Nucleus accumbens (tissue), 56 donors: ENCODE data around the gene RANBP3.
"Not testable (repeated sequence)": the region's sequence is repeated elsewhere in the genome, so short reads cannot be mapped to it uniquely, and the experiment has no call there.

Experiments used
- DNase-seq, 56 donors: peaks; one replicate each; lab custom pipeline; 2025; lab: John Stamatoyannopoulos, UW

The RANBP3 gene

GRCh38 chr19:6007866-6008265 is 29.9 kb upstream of the RANBP3 start:
- no peak for DNase-seq

DNA sequence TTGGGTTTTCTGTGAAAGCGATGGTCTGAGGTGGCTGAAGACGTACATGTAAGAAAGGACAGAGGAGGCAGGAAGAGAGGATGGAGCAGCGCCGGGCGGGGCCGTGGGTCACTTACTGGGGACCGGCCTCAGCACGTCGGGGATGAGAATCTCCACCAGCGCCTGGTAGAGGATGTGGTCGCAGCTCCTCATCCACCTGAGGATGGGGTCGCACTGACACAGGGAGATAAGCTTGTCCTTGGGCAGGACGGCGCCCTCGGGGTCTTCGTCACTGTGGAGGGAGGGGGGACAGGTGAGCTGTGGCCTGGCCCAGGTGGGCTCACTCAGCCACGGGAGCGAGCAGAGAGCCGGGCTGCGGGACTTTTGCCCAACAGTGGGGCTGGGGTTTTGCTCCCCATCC is 29.0 kb upstream of the RANBP3 start:
- no peak for DNase-seq

DNA sequence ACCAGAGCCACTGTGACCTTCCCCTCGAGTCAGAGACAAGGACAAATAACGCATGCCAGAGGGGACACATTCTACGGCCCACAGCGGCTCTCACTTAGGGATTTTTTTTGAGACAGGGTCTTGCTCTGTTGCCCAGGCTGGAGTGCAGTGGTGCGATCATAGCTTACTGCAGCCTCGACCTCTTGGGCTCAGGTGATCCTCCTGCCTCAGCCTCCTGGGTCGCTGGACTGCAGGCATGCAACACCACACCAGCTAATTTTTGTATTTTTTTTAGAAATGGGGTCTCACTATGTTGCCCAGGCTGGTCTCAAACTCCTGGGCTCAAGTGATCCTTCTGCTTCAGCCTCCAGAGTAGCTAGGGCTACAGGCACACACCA is 28.1 kb upstream of the RANBP3 start:
- DNase-seq, result not testable (repeated sequence)

DNA sequence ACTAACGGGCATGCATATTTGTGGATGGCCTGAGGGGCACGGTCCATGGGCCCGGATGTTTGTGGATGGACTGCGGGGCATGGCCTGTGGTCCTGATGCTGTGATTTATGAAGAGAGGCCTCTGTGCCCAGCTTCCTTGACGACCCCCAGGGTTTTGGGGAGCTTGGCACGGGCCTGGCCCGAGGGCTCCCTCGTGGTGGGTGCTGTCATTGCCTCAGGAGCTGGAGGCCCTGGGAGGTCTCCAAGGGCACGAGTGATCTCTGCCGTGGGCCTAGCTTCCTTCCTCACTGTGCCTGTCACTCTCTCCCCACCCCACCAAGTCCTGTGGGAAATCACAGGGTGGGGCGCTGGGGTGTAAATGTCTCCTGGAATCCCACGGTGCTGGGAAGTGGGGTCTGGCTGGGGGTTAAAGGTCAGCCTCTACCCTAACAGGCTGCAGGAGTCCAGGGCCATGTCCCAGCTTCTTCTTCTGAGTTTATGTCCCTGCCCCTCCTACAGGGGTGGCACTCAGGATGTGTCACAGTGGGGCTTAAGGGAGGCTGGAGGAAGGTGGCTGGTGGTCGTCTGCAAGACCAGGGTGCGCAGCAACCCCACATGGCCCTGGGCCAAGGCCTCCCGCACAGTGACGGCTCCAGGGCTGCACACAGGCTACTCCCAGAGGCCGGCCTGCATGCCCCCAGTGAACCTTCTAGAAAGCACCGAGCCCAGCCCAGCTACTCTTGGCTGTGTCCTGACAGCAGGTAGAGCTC is 27.6 kb upstream of the RANBP3 start:
- no peak for DNase-seq

- no peak for DNase-seq
These were observed 26.0 kb upstream of the RANBP3 start for GRCh38 chr19:6003976-6004375.

DNA sequence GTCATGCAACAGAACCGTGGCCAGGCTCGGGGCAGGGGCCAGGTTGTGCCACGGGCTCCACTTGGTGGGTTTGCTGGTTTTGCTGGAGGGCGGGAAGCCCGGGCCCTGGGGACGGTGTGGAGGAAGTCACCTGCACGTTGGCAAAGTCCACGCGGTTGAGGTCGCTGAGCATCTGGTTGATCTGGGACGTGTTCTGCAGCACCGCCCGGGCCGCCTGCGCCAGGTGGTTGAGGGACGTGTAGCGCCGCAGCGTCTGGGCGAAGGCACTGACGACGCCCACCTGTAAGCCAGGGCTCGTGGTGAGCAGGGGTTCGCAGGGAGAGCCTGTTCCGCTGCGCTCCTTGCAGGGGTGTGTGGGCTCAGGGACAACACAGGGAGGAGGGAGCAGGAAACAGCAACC is 24.7 kb upstream of the RANBP3 start:
- no peak for DNase-seq

GRCh38 chr19:6000228-6000847 is 22.4 kb upstream of the RANBP3 start:
- no peak for DNase-seq

- DNase-seq, result no peak
These were observed 21.8 kb upstream of the RANBP3 start for GRCh38 chr19:5999693-6000092.

GRCh38 chr19:5997371-5997770 is 19.4 kb upstream of the RANBP3 start:
- DNase-seq, result no peak

GRCh38 chr19:5996623-5997320 is 18.8 kb upstream of the RANBP3 start:
- no peak for DNase-seq

DNA sequence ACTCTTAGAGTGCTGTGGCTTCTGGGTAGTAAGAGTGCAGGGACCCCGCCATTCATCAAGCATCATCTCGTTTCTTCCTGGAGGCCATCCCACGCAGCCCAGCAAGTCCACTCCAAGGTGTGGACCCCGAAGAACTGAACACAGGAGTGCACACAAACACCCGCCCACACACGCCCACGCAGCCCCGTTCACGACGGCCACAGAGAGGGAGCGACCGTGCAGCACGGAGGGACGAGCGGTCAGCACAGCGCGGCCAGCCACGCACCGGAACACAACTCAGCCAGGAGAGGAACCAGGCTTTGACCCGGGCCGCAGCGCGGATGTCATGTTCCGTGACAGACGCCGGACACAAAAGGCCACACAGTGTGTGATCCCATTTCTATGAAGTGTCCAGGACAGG is 18.2 kb upstream of the RANBP3 start:
- no peak for DNase-seq

DNA sequence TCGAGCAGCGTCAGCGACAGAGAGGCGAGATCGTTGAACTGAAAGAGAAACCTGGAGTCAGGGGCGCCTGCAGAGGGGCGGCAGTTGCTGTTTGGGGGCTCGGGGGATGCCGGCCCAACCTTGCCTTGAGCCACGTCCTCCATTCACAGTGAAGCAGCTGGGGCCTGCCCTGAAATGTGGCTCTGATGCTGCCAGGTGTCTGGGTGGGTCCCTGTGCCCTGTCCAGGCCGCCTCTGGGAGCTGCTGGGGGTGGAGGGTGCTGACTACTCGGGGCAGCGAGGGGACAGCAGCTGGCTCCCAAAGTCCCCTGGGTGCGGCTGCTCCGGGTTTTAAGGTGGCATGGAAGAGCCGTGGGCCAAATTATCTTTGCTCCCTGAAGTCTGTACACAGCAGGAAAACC is 17.7 kb upstream of the RANBP3 start:
- no peak for DNase-seq

DNA sequence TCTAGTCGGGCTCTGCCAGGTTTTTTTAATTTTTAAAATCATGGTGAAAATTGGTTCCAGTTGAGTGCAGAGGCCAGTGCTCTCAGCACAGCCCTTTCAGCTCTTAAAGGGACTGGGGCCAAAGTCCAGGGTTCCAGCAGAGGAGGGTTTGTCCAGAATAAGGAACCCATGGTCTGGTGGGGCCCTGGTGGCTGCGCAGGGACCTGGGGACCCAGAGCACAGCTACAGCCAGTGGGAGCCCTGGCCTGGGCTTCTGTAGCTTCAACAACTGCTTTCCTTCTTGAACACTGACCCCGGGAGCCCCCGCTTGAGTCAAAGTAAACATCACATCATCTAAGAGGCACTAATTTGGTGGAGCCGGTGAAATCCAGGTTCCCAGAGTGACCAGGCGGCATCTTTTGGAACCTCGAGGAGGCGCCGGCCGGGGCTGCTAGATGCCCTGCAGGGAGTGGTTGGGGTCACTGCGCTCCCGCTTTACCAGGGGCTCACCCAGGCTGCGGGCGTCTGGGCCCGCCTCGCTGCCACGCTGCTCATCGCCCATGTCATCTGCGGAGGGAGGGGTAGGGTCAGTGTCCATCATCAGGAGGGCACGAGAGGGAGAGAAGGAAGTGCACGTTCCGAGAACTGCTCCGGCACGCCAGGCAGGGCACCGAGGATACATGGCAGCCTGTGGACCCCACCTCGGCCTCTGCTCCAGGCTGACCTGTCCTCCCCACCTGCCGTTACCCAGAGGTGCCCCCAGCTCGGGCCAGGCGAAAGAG is 16.6 kb upstream of the RANBP3 start:
- DNase-seq, result no peak

- peak in 1 of 56 donors; percentile 22 for DNase-seq
These were observed 15.9 kb upstream of the RANBP3 start for GRCh38 chr19:5993648-5994358.

GRCh38 chr19:5993201-5993600 is 15.3 kb upstream of the RANBP3 start:
- DNase-seq, result no peak

DNA sequence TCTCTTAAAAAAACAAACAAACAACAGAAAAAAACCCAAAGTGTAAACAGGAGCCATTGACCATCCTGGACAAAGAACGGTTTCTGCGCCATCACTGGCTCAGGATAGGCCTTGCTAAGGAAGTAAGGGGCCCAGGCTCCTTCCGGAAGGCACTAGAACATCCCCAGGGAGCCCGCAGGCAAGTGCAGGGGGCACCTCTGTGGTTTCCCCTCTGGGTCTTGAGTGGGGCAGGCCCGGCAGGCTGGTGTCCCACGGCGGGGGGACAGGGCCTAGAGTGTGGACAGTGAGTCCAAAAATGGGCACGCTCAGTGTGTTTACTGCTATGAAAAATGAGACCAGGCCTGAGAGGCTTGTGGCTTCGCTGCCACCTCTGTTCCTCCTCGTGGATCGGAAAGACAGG is 14.8 kb upstream of the RANBP3 start:
- no peak for DNase-seq

DNA sequence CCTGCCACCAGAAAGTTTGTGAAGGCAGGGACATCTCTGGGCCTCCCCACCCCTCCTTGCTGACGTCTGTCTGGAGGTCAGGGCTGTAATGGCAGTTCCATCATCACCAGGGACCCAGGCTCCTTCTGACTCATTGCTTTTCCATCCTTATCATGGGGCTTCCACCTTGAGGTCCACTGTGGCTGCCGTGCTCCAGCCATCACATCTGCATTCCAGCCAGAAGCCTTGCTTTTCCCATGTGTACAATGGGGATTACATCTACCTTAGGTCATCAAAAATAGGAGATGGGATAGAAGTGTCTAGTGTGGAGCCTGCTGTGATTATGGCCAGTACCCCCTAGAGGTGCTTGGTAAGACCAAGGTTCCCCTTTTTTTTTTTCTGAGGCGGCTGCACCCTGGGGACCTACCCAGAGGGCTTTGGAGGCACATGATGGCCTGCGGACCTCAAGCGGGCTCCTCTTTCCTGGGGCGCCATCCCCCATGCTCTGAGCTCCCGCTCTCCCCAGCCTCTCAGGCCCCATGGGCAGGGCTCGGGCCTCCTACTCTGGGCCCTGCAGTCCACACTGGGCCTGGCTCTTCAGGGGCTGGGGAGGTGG is 13.4 kb upstream of the RANBP3 start:
- no peak for DNase-seq

- DNase-seq, result no peak
These were observed 12.4 kb upstream of the RANBP3 start for GRCh38 chr19:5990289-5990797.

- no peak for DNase-seq
These were observed 11.6 kb upstream of the RANBP3 start for GRCh38 chr19:5989388-5990074.
